ENCODE results near the gene CD209.
"Not testable (repeated sequence)": the region's sequence is repeated elsewhere in the genome, so short reads cannot be mapped to it uniquely, and the experiment has no call there.

The CD209 gene

GRCh38 chr19:7766535-7766934 lies 19.2 kb upstream of the CD209 start:
- DNase-seq, result no peak

GRCh38 chr19:7765043-7765442 lies 17.7 kb upstream of the CD209 start:
- not testable (repeated sequence) for DNase-seq

GRCh38 chr19:7764157-7764556 lies 16.8 kb upstream of the CD209 start:
- not testable (repeated sequence) for DNase-seq

DNA sequence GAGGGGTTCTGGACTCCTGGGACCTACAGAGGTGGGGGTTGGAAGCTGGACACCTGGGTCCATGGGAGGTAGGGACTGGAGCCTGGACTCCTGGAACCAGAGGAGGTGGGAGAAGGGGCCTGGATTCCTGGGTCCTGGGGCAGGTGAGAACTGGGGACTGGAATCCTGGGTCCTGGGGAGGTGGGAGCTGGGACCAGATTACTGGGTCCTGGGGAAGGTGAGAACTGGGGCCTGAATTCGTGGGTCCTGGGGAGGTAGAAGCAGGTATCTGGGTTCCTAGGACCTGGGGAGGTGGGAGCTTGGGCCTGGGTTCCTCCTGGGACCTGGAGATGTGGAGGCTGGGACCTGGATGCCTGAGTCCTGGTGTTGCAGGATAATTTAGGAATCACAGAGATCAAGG lies 16.4 kb upstream of the CD209 start:
- DNase-seq, result no peak

GRCh38 chr19:7762719-7763293 lies 15.5 kb upstream of the CD209 start, which contains the start of gene CLEC4M:
TSS of gene CLEC4M (plus strand) at chr19:7763243. CDS start at chr19:7763267, 24 bp downstream.
- no peak for DNase-seq

DNA sequence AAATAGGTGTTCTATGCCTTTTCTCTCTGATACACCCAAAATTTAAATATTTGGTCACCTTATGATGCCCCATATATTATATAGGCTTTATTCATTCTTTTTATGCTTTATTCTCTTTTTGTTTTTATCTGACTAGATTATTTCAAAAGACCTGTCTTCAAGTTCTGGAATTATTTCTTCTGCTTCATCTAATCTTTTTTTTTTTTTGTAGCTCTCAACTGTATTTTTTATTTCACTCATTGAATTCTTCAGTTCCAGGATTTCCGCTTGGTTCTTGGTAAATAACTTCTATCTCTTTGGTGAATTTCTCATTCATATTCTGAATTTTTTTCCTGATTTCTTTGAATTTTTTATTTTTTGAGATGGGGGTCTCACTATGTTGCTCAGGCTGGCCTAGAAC lies 11.8 kb upstream of the CD209 start:
- no peak for DNase-seq

GRCh38 chr19:7757358-7757757 lies 10.0 kb upstream of the CD209 start:
- no peak for DNase-seq

GRCh38 chr19:7756258-7756657 lies 8.9 kb upstream of the CD209 start:
- no peak for DNase-seq

DNA sequence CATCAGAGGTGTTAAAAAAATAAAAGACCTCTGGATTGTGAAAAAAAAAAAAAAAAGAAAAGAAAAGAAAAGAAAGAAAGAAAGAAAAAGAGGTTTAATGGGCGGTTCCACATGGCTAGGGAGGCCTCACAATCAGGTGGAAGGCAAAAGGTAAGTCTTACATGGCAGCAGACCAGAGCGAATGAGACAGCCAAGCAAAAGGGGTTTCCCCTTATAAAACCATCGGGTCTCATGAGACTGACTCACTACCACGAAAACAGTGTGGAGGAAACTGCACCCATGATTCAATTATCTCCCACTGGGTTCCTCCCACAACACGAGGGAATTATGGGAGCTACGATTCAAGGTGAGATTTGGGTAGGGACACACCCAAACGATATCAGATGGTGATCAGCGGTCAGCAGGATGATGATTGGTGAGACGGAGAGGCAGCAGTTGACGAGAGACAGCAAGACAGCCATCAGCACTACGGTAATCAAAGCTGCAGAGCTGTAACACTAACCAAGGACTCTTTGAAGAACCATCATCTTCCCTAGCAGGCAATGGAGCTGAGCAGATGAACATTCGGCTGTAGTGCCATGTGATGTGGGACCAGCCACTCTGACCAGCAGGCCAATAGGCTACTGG lies 3.9 kb upstream of the CD209 start:
- no peak for DNase-seq

DNA sequence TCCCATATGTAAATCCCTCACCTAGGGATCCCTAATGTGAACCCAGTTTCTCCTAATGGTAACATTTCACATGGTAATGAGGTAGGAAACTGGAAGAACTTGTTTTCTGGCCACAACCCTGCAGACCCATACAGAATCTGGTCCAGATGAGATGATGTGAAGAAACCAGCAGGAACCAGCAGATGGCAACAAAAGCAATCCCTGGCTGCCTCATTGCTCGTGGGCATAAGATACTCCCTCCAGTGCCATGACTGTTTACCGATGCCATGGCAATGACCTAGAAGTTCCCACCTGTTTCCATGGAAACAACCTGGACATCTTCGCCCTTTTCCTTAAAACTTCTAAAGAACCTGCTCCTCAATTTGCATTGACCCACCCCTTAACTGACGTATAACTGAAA lies 1.4 kb upstream of the CD209 start:
- peak in 1 of 2 experiments; percentile 13 for DNase-seq

DNA sequence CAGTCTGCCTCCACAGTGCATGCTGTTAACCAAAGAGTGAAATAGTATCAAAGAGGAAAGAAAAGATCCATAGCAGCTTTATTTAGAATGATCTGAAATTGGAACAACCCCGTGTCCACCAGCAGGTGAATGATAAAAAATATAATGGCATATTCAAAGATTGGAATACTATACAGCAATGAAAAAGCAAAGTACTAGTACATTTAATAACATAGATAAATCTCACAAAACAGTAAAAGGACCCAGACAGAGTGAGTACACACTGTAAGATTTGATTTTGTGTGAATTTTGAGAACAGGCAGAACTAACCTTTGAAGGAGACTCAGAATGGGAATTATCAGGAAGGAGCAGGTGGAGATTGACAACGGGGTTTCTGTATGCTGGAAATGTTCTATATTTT lies 837 bp upstream of the CD209 start:
- DNase-seq, result no peak

DNA sequence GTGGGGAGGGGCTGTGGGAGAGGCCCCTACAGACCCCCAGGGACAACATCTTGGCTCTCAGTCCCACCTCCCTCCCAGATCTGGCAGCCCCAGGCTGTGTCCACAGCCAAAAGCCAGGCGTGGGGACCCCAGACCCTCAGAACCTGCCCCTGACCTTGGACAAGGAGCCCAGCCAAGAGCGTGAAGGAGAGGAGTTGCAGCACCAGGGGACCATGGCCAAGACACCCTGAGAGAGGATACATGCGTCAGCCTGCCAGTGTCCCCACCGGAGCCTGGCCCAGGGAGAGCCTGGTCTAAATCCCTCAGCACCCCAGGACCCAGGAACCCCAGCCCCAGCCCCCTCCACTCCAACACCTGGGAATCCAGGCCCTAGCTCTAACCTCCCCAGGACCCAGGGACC lies 1.0 kb downstream of the CD209 start:
- not testable (repeated sequence) for DNase-seq

- no peak for DNase-seq
Observed at GRCh38 chr19:7744871-7745650, 2.3 kb downstream of the CD209 start.

DNA sequence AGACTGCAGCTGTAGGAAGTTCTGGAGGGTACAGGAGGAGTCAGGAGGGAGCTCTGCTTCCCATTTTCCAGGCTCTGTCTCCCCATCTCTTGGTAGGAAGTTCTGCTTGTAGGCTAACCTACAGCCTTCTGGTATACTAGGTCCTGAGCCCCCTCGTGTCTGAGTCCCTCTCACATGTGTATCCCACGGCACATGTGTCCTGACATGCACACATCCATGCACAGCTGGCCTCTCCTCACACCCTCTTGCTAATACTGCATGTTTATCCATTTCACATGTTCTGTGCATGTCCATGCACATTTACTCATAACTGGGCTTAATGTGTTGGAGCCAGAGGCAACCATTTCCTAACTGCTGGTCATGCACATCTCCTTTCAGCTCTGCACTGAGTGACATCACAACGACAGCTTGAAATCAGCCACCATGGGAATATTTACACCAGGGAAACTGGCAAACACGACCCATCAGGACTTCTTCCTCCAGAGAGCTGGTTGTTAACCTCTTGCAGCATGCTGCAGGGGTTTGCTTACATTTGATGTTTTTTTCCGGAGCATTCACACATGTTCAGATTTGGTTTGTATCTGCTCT lies 3.0 kb downstream of the CD209 start:
- no peak for DNase-seq

- no peak for DNase-seq
Observed at GRCh38 chr19:7743425-7743841, 3.9 kb downstream of the CD209 start.

- no peak for DNase-seq
Observed at GRCh38 chr19:7742991-7743390, 4.3 kb downstream of the CD209 start.

DNA sequence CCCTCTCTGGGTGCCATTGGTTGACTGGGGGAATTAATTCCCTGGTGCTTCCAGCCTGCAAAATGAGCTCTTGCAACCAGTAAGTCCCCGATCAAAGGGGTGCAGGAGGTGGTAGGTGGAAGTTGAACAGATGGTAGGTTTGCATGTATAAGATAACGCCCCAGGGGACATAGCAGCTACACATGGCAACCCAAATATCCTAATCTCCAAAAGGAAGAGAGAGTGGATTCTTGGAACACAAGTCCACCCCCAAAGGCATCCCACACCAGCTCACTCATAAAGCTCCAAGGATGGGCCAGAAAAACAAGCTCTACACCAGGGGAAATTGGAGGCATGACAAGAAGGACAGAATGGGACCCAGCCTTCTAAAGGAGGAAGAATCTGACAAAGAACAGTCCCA lies 4.8 kb downstream of the CD209 start:
- peak in 1 of 2 experiments; percentile 7 for DNase-seq

DNA sequence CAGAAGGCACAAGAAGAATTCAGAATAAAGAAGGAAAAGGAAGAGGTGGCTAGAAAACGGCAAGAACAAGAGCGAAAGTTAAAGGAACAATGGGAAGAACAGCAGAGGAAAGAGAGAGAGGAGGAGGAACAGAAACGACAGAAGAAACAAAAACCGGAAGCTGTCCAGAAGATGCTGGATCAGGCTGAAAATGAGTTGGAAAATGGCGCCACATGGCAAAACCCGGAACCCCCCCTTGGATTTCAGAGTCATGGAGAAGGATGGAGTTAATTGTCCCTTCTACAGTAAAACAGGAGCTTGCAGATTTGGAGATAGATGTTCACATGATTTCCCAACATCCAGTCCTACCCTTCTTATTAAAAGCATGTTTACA lies 6.7 kb downstream of the CD209 start:
- no peak for DNase-seq

DNA sequence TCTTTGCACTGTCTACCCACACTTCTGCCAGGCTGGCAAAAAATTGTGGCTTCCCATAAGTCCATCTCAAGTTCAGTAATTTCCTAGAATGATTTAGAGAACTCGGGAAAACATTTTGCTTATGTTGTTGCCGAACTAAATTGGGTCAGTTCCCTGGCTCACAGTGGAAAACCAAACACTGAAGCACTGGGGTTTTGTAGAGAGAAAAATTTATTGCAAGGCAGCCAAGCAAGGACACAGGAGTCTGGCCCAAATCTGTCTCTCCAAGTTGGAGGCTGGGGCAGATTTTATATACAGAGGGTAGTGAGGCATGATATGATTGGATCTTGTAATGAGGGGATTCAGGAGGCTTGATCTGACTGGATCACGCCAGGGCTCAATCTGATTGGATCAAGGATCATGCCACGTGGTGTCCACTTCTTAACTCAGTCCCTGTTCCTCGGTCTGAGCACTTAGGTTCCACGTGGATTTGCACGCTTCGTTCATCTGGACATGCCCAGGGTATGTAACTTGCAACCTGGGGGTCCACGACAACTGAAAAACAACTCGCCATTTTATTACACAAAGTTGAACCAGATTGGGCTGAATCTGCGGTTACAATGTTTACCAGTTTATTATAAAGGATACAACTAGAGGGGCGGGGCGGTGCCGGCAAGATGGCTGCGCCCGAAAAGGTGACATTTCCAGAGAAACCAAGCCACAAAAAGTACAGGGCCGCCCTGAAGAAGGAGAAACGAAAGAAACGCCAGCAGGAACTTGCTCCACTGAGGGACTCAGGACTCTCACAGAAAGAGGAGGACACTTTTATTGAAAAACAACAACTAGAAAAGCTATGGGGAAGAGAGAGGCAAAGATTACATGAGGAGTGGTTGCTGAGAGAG lies 7.3 kb downstream of the CD209 start:
- DNase-seq, result no peak

DNA sequence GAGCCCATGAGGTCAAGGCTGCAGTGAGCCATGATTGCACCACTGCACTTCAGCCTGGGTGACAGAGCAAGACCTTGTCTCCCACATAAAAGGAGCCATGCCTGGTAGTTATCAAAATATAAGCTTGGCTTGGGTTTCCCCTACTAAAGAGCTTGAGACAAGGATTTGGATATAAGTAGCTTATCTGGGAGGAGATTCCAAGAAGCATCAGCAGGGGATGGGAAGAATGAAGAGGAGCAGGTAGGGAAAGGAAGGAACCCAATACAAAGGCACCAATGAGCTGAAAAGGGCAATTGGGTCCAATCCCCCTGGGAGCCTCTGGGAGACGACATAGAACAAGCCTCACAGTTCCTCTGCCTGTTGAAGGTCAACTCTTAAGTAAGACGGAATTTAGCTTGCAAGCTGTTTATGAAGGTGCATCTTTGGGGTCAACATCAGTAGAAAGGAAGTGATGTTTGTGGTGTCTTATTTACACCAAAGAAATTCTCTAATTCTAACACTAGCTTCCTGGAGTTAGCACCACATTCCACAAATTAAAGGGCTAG lies 8.1 kb downstream of the CD209 start:
- DNase-seq, result no peak

- no peak for DNase-seq
Observed at GRCh38 chr19:7738023-7738422, 9.3 kb downstream of the CD209 start.

DNA sequence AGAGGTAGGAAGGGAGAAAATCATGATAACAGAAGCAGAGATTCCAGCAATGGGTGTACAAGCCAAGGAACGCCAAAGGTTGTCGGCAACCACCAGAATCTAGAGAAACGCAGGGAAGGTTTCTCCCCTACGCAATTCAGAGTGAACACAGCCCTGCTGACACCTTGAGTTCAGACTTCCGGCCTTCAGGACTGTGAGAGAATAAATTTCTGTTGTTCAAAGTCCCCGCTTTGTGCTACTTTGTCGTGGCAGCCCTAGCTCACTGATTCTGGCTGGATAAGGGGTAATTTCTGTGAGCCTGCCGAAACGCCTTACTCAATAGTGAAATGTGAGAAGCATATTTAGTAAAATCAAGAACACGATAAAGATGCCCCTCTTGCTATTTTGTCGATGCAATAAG lies 10.1 kb downstream of the CD209 start:
- DNase-seq, result no peak

- no peak for DNase-seq
Observed at GRCh38 chr19:7736148-7736547, 11.2 kb downstream of the CD209 start.

Measured in NCI-H446 (cell line).